ENCODE measurements around the gene MFSD11.

GRCh38 chr17:76697702-76698465 lies 40.0 kb upstream of the MFSD11 start:
- TF ChIP-seq CTCF (IDR thresholded peaks at IDR 0.05) (no peak), POLR2AphosphoS5 (IDR thresholded peaks at IDR 0.05) (no peak), POLR2A (IDR thresholded peaks at IDR 0.05) (no peak), EP300 (IDR thresholded peaks at IDR 0.05) (no peak)

Data from upper lobe of left lung (tissue), 4 donors.